ENCODE results near the gene UBE4B. TPM values are rescaled to one million over a fixed set of nuclear protein-coding genes. Genes with fewer than 3 reads are reported as not detected.

UBE4B gene
- total and polyA plus RNA-seq, 2 of the 13 experiments (the other 11 are each of a cell fraction or from before 2014, with no cell fraction given) = 15.2 to 24.8 TPM

- TF ChIP-seq, protein P1, sequence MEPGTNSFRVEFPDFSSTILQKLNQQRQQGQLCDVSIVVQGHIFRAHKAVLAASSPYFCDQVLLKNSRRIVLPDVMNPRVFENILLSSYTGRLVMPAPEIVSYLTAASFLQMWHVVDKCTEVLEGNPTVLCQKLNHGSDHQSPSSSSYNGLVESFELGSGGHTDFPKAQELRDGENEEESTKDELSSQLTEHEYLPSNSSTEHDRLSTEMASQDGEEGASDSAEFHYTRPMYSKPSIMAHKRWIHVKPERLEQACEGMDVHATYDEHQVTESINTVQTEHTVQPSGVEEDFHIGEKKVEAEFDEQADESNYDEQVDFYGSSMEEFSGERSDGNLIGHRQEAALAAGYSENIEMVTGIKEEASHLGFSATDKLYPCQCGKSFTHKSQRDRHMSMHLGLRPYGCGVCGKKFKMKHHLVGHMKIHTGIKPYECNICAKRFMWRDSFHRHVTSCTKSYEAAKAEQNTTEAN (CRISPR knock-in tag; conservative IDR thresholded peaks at IDR 0.05) = no peak
- TF ChIP-seq ZNF12 (CRISPR knock-in tag; IDR thresholded peaks at IDR 0.05) (no peak), TAF1 (CRISPR knock-in tag; IDR thresholded peaks at IDR 0.05) (no peak), ISL2 (CRISPR knock-in tag; IDR thresholded peaks at IDR 0.05) (no peak)
Measured at GRCh38 chr1:10208537-10208936, 175.8 kb downstream of the UBE4B start (continued).

DNA sequence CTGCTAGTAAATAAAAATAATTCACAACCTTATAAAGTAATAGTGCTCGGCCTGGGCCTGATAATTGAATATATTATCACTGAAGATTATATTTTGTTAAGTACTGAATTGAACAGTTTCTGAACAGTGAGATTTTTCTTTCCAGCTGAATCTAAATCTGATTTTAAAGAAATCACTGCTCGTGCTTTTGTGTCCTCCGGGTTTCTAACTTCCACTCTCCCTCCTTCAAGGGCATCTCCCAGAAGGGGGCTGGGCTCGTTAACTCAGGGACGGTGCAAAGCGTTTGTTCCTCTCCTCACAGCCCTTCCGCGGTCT lies 176.8 kb downstream of the UBE4B start:
- Histone ChIP-seq H2AFZ (ENCODE audit: low read length) (no peak overlapping the region), H3K36me3 (replicated peaks in 1 of 2; ENCODE audit: control insufficient read depth in 1 of 2, insufficient read depth in 2 of 2, low read length in 2 of 2) (no peaks in the 10 kb centered on the region), H3K4me3 (replicated peaks in 1 of 3; ENCODE audit: insufficient read depth in 1 of 3, low read depth in 2 of 3, low read length in 3 of 3) (peak overlapping the region; percentile 76 to 91 (median 90)), H3K4me1 (ENCODE audit: insufficient read depth, low read length) (peaks cover 47% of the 10 kb centered on the region), H3K4me2 (ENCODE audit: low read depth, low read length) (peak overlapping the region; percentile 83), H4K20me1 (ENCODE audit: insufficient read depth, low read length) (peaks cover 20% of the 10 kb centered on the region), H3K9me3 (ENCODE audit: low read length) (no peaks in the 10 kb centered on the region), H3K9ac (ENCODE audit: insufficient read depth, low read depth, low read length) (peak overlapping the region; percentile 88), H3K27ac (ENCODE audit: extremely low read length, insufficient read depth, low read length) (peak overlapping the region; percentile 74), H3K79me2 (ENCODE audit: insufficient read depth, low read length) (peaks cover 33% of the 10 kb centered on the region), H3K27me3 (ENCODE audit: control insufficient read depth in 1 of 2, insufficient read depth in 2 of 2, low read length in 2 of 2) (no peaks in the 10 kb centered on the region; a peak in 1 of 5 replicates)
- in situ Hi-C loops (cut with HindIII; ENCODE audit: extremely low pct_ligation_motif_present, low pct_unique_long_range_greater_than_20kb) (no loop called here), intact Hi-C loops (cut with micrococcal nuclease; ENCODE audit: unreplicated experiment) (no loop called here)
- ChIA-PET CTCF (ENCODE audit: low intra/inter-chr PET ratio, low total read pairs) (interaction anchor here (1.0 kb wide), 1 partner anchor 129 kb away, joined by 3 read pairs; no protein-coding TSS in a partner anchor), POLR2A (interaction anchor here (0.7 to 1.6 kb wide), 9 partner anchors 9 to 266 kb away, joined by 3 to 6 read pairs (median 5); partner anchors contain the start of genes LZIC, NMNAT1 and PGD)
- TF ChIP-seq ZNF75D (CRISPR knock-in tag; IDR thresholded peaks at IDR 0.05; ENCODE audit: borderline replicate concordance) = 0 out of 2 replicates have a peak, but pooled peaks have one; percentile 21
- no peak for TF ChIP-seq DPF2 (CRISPR knock-in tag; IDR thresholded peaks at IDR 0.05; ENCODE audit: borderline replicate concordance, low read depth)
- under 1% methylated on average over 8 of the region's 8 CpGs for WGBS (ENCODE audit: low lambda C conversion rate)
- FAIRE-seq = no peak
- TSS peak; percentile 96 for BruUV-seq (replicated peaks)
- no peak for DNase-seq (ENCODE audit: low spot score)
- no peak for ATAC-seq

Data from HepG2 (cell line).